ENCODE measurements around the gene SLC25A44. TPM values are rescaled to one million over a fixed set of nuclear protein-coding genes. Genes with fewer than 3 reads are reported as not detected.

Gene SLC25A44
- total RNA-seq, 1 donor: 12.7 TPM

DNA sequence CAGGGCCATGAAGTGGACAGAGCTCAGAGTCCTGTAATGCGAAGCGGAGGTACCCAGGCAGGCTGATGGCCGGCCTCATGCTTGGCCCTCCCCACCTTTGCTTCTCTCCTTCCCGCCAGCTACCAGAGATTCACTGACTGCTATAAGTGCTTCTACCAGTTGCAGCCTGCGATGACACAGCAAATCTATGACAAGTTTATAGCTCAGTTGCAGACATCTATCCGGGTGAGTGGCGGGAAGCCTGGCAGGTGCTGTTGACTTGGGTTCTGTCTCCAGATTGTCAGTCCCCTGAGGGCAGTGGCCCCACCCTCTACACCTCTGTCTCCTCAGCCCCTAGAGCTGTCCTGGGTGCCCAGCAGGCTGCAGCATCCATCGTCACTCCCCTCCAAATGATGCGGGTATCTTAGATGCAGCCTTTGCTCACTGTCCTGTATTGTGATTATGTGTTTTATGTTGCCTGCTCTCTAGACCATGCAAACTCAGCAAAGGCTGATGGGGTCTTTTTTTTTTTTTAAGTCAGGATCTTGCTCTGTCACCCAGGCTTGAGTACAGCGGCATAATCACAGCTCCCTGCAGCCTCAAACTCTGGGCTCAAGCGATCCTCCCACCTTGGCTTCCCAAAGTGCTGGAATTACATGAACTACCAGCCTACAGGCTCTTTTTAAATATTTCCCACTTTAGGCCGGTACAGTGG, 38.4 kb downstream of the SLC25A44 start:
- Histone ChIP-seq H3K27me3 (ENCODE audit: insufficient read depth, low read length) (no peaks in the 10 kb centered on the region), H3K4me1 (ENCODE audit: insufficient read depth, low read length) (no peaks in the 10 kb centered on the region), H3K4me3 (ENCODE audit: low read length) (no peak overlapping the region), H3K9me3 (ENCODE audit: low read depth, low read length) (no peaks in the 10 kb centered on the region)

DNA sequence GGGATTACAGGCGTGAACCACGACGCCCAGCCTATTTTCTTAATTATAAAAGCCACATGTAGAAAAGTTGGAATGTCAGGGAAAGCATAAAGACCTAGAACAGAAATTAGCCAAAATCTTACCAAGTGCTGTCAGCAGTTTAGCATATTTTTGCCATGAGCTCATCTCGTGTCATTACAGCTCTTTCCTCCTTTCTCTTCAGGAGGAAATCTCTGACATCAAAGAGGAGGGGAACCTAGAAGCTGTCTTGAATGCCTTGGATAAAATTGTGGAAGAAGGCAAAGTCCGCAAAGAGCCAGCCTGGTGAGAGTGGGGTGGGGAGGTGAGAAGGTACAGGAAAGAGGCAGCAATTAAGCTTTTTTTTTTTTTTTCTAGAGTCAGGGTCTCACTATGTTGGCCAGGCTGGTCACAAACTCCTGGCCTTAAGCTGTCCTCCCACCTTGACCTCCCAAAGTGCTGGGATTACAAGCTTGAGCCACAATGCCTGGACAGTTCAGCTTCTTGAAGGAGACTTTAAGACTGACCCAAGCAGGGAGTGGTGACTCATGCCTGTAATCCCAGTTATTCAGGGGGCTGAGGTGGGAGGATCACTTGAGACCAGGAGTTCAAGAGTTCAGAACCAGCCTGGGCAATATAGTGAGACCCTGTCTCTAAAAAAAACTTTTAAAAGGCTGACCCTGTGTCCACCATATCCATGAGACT, 39.7 kb downstream of the SLC25A44 start:
- H3K4me1 ChIP-seq (ENCODE audit: insufficient read depth, low read length): no peaks in the 10 kb centered on the region

DNA sequence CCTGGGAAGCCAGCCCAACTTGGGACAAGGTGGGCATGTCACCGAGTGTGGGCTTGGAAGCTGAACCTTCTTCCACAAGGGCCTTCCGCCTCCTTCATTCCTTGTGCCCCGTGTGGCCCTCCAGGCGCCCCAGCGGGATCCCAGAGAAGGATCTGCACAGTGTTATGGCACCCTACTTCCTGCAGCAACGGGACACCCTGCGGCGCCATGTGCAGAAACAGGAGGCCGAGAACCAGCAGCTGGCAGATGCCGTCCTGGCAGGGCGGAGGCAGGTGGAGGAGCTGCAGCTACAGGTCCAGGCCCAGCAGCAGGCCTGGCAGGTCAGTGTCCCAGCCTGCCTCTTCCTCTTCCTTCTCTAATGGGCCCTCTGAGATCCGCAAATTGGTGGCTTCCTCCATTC, 42.3 kb downstream of the SLC25A44 start:
- H3K9me3 ChIP-seq (ENCODE audit: low read depth, low read length): no peaks in the 10 kb centered on the region
- no peaks in the 10 kb centered on the region for H3K4me1 ChIP-seq (ENCODE audit: insufficient read depth, low read length)
- no peak overlapping the region for H3K4me3 ChIP-seq (ENCODE audit: low read length)
- no peaks in the 10 kb centered on the region for H3K27me3 ChIP-seq (ENCODE audit: insufficient read depth, low read length)

More for the DNA sequence above, 39.7 kb downstream of the SLC25A44 start:
- no peaks in the 10 kb centered on the region for H3K9me3 ChIP-seq (ENCODE audit: low read depth, low read length)
- H3K27me3 ChIP-seq (ENCODE audit: insufficient read depth, low read length): no peaks in the 10 kb centered on the region
- H3K4me3 ChIP-seq (ENCODE audit: low read length): no peak overlapping the region

DNA sequence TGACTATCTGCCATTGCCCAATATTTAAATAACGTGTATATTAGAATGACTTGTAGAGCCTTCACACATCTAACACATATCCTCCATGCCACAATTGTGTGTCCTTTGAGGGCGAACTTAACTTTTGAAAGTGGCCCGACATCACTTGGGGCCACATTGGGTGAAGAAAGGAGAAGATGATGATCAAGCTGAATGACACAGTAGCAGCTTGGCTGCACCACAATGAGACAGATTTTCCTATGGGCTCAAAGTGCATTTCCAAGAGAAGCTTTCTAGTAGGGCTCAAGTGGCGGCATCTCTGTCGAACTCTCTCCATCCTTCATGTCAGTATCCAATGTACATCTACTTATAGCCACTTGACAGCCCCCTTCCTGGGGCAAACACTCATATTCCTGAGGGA, 44.3 kb downstream of the SLC25A44 start:
- H3K4me1 ChIP-seq (ENCODE audit: insufficient read depth, low read length): no peaks in the 10 kb centered on the region
- H3K27me3 ChIP-seq (ENCODE audit: insufficient read depth, low read length): no peaks in the 10 kb centered on the region
- no peak overlapping the region for H3K4me3 ChIP-seq (ENCODE audit: low read length)
- H3K9me3 ChIP-seq (ENCODE audit: low read depth, low read length): no peaks in the 10 kb centered on the region

DNA sequence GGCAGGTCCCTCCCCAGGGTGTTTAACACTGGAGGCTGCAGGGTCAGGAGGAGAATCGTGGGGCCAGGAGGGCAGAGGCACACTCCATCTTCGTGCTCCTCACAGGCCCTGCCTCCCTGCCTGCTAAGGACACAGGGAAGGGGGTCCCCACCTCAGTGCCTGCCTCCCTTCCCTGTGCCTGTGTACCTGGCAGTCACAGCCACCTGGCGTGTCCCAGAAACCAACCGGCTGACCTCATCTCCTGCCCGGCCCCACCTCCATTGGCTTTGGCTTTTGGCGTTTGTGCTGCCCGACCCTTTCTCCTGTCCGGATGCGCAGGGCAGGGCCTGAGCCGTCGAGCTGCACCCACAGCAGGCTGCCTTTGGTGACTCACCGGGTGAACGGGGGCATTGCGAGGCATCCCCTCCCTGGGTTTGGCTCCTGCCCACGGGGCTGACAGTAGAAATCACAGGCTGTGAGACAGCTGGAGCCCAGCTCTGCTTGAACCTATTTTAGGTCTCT, 47.5 kb downstream of the SLC25A44 start:
- Histone ChIP-seq H3K9me3 (ENCODE audit: low read depth, low read length) (no peaks in the 10 kb centered on the region), H3K4me1 (ENCODE audit: insufficient read depth, low read length) (peaks cover 16% of the 10 kb centered on the region)

DNA sequence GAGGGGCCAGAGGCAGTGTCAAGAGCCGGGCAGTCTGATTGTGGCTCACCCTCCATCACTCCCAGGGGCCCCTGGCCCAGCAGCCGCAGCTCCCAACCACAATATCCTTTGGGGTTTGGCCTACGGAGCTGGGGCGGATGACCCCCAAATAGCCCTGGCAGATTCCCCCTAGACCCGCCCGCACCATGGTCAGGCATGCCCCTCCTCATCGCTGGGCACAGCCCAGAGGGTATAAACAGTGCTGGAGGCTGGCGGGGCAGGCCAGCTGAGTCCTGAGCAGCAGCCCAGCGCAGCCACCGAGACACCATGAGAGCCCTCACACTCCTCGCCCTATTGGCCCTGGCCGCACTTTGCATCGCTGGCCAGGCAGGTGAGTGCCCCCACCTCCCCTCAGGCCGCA, 48.0 kb downstream of the SLC25A44 start, which contains the start of gene BGLAP:
Gene BGLAP (plus strand): TSS at position 259 of the 400 bp plus-strand sequence. CDS start 48 bp downstream, at position 307.
- peaks cover 17% of the 10 kb centered on the region for H3K4me1 ChIP-seq (ENCODE audit: insufficient read depth, low read length)
- H3K27me3 ChIP-seq (ENCODE audit: insufficient read depth, low read length): peaks cover 8% of the 10 kb centered on the region
- H3K9me3 ChIP-seq (ENCODE audit: low read depth, low read length): no peaks in the 10 kb centered on the region
- no peak within 1 kb of the TSS for H3K4me3 ChIP-seq (ENCODE audit: low read length)

More for the DNA sequence above, 47.5 kb downstream of the SLC25A44 start:
- Histone ChIP-seq H3K27me3 (ENCODE audit: insufficient read depth, low read length) (peaks cover 8% of the 10 kb centered on the region), H3K4me3 (ENCODE audit: low read length) (no peak overlapping the region)

DNA sequence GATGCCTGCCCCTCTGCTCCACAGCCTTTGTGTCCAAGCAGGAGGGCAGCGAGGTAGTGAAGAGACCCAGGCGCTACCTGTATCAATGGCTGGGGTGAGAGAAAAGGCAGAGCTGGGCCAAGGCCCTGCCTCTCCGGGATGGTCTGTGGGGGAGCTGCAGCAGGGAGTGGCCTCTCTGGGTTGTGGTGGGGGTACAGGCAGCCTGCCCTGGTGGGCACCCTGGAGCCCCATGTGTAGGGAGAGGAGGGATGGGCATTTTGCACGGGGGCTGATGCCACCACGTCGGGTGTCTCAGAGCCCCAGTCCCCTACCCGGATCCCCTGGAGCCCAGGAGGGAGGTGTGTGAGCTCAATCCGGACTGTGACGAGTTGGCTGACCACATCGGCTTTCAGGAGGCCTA, 48.8 kb downstream of the SLC25A44 start:
- peaks cover 8% of the 10 kb centered on the region for H3K27me3 ChIP-seq (ENCODE audit: insufficient read depth, low read length)
- no peaks in the 10 kb centered on the region for H3K9me3 ChIP-seq (ENCODE audit: low read depth, low read length)
- no peak overlapping the region for H3K4me3 ChIP-seq (ENCODE audit: low read length)
- peaks cover 17% of the 10 kb centered on the region for H3K4me1 ChIP-seq (ENCODE audit: insufficient read depth, low read length)

DNA sequence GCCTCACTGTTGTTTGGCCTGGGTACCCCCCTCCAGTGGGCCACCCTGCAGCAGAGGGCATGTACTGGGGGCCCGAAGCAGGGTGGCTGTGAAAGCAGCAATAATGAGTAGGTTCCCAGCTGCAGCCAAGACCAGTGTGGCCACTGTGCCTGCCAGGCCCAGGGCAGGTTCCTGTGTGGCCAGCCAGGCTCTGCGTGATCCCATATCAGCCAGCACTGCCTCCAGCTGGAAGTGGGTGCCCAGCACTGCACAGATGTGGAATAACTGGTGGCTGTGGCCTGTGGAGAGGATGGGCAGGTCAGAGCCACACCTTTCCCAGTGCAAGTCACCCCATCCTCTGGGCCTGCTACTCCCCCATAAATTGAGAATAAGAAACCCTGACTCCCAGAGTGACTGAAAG, 50.2 kb downstream of the SLC25A44 start:
- Histone ChIP-seq H3K4me1 (ENCODE audit: insufficient read depth, low read length) (peaks cover 17% of the 10 kb centered on the region), H3K27me3 (ENCODE audit: insufficient read depth, low read length) (peaks cover 8% of the 10 kb centered on the region), H3K4me3 (ENCODE audit: low read length) (no peak overlapping the region), H3K9me3 (ENCODE audit: low read depth, low read length) (no peaks in the 10 kb centered on the region)

DNA sequence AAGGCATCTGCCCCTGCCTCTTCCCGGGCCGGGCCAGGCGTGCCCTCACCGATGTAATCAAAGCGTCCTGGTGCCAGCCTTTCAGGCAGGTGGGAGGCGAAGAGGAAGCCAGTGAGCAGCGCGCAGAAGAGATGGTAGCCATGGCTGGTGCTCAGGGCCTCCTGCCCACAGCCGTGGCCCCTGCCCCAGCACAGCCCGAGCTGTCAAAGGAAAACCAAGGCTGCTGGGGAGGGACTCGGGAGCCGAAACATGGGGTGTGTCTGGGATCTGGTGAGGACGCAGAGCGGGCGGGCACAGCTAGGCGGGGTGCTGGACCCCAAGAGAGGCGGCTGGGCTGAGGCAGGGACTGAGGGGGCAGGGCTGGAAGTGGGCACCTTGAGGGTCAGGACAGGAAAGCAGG, 50.8 kb downstream of the SLC25A44 start:
- H3K4me3 ChIP-seq (ENCODE audit: low read length): no peak overlapping the region
- peaks cover 8% of the 10 kb centered on the region for H3K27me3 ChIP-seq (ENCODE audit: insufficient read depth, low read length)
- H3K9me3 ChIP-seq (ENCODE audit: low read depth, low read length): no peaks in the 10 kb centered on the region
- peaks cover 17% of the 10 kb centered on the region for H3K4me1 ChIP-seq (ENCODE audit: insufficient read depth, low read length)

DNA sequence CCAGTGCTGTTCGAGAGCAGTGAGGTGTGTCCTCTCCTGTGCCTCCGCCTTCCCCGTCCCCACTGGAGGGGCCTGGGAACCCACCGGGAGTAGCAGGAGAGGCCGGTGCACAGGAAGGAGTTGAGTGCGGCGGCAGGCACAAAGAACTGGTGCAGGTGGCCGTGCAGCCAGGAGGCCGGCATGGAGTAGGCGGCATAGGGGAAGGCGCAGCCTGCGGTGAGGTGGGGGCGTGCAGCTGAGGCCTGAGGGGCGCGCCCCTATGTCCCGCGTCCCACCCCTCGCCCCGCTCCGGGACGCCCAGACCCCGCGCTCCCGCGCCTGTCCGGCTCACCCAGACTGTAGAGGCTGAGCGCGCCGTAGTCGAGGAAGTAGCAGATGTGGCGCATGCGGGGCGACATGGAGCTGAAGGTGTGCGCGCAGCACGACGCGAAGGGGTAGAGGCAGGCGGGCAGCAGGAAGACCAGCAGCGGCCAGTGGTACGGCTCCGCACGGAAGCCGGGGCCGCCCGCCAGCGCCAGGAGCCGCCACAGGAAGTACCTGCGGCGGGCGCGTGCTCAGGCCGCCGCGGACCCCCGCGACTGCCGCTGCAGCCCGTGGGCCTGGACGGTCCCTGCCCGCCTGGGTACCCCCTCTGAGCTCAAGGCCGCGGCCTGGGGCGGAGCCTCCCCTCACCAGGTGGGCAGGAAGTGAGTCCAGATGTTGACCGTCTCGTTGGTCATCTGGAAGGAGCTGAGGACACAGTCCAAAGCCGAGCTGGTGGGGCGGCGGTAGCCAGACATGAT, 51.7 kb downstream of the SLC25A44 start:
- peaks cover 17% of the 10 kb centered on the region for H3K4me1 ChIP-seq (ENCODE audit: insufficient read depth, low read length)
- no peaks in the 10 kb centered on the region for H3K9me3 ChIP-seq (ENCODE audit: low read depth, low read length)
- H3K27me3 ChIP-seq (ENCODE audit: insufficient read depth, low read length): peaks cover 8% of the 10 kb centered on the region
- H3K4me3 ChIP-seq (ENCODE audit: low read length): peak overlapping the region; percentile 6

DNA sequence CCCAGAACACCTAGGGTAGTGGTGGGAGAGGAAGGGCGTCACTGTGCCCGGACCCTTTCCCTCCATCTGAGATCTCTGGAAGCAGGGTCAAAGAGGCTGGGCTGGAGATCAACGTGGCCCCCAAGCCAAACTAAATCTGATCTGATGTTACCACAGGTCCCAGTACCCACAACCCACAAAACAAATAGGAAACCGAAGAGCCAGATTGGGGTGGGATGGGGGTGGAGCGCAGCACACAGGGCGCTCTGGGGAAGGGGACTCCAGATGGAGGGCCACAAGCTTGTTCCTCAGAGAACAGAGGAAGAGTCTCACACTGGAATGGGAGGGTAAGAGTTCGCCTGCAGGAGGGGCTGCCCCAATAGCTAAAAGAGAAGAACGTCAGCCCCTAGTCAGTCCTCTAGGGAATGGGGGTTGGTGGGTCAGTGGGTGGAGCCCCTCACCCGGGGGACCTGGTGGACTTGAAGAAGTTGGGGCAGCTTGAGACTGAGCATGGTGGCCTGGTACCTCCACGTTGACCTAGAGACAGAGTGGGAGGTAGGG, 52.4 kb downstream of the SLC25A44 start:
- Histone ChIP-seq H3K9me3 (ENCODE audit: low read depth, low read length) (no peaks in the 10 kb centered on the region), H3K4me3 (ENCODE audit: low read length) (no peak overlapping the region), H3K27me3 (ENCODE audit: insufficient read depth, low read length) (peaks cover 8% of the 10 kb centered on the region), H3K4me1 (ENCODE audit: insufficient read depth, low read length) (peaks cover 17% of the 10 kb centered on the region)

DNA sequence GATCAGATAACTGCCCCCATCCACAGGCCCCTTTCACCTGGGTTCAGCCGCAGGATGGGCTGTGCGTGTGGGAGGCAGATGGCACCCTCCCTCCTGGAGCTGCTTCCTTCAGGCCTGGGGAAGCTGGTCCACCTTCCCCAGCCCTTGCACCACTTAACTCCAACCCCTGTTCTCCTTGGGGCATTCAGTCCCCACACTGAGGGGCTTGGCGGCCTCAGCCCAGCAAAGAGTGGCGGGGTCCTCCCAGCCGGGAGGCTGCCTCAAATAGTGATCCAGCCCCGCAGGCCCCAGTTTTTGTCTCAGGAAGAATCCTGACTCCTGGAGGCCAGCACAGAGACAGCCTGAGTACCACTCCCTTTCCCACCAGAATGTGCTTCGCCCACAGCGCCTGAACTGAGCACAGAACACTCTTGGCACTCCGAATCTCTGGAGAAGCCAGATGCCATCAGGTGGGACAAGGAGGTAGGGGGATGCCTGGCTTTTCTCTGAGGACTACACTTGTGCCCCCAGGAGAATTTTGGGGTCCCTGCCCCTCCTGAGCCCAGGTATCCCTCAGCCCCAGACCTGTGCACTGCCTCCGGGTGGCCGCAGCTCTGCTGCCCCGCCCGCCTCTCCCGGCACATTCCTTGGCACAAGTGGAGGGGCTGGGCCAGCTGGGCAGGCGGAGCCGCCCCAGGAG, 53.0 kb downstream of the SLC25A44 start:
- peaks cover 8% of the 10 kb centered on the region for H3K27me3 ChIP-seq (ENCODE audit: insufficient read depth, low read length)
- H3K4me3 ChIP-seq (ENCODE audit: low read length): no peak overlapping the region
- H3K9me3 ChIP-seq (ENCODE audit: low read depth, low read length): no peaks in the 10 kb centered on the region
- H3K4me1 ChIP-seq (ENCODE audit: insufficient read depth, low read length): peaks cover 17% of the 10 kb centered on the region

DNA sequence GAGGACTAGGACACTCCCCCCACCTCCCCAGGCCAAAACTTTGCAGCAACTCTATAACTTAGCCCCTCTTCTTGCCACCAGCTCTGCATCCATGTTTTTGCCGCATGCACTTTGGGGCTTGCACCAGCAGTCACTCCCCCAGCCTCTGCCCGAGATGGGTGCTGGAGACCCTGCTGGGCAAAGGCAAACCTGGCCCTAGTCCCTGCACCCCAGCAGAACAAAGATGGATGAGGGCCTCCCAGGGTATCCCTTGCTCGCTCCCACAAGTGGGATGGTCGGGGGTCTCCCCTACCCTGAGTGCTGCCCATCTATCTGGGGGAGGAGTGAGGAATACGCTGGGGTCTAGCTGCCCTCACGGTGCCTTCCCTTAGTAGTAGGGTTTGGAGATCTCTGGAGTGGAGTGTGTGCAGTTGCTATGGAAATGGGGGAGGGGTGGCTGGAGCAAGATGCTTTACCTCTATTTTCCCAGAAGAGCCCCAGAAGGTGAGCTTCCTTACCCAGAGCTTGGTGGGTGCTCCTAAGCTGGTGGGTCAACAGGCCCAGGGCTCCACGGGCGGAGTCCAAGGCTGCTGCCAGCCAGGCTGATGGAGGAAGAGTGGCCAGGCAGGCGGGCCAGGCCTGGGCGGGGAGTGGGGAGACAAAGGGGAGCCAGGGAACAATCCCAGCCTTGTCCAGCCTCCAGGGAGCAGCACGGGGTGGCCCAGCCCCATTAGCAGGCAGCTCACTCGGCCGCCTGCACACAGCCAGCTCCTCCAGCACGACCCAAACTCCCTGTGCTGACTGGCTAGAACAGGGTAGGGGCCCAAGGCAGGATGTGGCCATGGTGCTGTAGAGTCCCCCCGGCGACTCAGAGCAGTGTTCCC, 53.8 kb downstream of the SLC25A44 start, which contains the start of gene PAQR6:
Gene PAQR6 (minus strand): TSS at position 597 of the 863 bp plus-strand sequence. CDS start 1,325 bp downstream, outside the sequence.
- Histone ChIP-seq H3K4me1 (ENCODE audit: insufficient read depth, low read length) (peaks cover 17% of the 10 kb centered on the region), H3K4me3 (ENCODE audit: low read length) (no peak within 1 kb of the TSS), H3K27me3 (ENCODE audit: insufficient read depth, low read length) (peaks cover 8% of the 10 kb centered on the region), H3K9me3 (ENCODE audit: low read depth, low read length) (no peaks in the 10 kb centered on the region)
